ENCODE measurements around the gene COX7B.

The COX7B gene

DNA sequence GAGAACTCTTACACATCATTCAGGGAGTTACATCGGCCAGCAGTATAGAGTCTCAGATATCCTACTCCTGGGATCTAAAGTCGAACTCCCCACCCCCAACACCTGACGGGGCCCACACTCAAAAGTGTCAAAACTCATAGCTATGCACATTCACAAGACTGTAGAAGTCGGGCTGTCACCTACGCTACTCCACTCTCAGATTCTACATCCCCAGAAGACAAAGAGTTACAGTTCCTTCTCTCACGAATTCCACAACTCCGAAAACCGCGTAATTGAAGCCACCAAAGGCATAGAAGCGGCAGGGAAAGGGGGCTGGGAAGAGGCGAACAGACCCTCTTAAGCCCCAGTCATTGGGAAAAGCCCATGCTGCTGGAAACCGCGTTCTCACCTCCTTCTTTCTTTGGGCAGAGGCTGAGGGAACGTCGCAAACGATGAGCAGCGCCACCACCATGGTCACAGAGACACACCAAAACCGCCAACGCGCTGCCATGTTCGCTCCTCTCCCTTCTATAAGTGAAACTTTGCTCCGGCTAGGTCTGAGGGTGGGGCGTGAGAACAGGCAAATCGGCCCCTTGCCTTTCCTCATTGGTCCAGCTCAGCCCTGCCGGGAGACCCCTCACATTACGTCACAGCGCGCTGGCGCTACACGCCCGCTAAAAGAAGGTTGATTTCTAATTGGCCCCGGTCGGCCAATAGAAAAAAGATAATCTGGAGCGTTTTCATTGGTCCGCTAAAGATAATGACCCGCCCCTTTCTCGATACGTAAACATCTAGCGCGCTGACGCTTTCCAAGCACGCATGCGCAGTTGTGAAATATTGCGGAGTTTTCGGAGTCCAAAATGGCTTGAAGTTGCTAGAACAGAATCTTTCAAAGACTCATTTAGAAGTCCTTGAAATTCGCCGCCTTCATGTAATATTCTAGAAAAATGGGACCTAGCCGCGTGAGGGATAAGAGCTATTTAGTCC lies 4.1 kb upstream of the COX7B start, which contains the start of gene MAGT1:
MAGT1 (minus strand) TSS at position 515 of the 966 bp plus-strand sequence; CDS start at position 490, 25 bp downstream.
- TF ChIP-seq FOXP2 (optimal IDR thresholded peaks at IDR 0.05; ENCODE audit: borderline replicate concordance, extremely low read depth, extremely low read length, insufficient read depth) (no peak), TAF1 (IDR thresholded peaks at IDR 0.05; ENCODE audit: borderline replicate concordance, insufficient read depth, low read length) (peak; percentile 89; the same call in 1 of the 2 replicates), POLR2AphosphoS5 (IDR thresholded peaks at IDR 0.05; ENCODE audit: low read depth, low read length) (peak; percentile 84), SIN3A (IDR thresholded peaks at IDR 0.05; ENCODE audit: borderline replicate concordance, insufficient read depth, low read length) (0 out of 2 replicates have a peak, but pooled peaks have one; percentile 4)
- TF ChIP-seq, protein P1, sequence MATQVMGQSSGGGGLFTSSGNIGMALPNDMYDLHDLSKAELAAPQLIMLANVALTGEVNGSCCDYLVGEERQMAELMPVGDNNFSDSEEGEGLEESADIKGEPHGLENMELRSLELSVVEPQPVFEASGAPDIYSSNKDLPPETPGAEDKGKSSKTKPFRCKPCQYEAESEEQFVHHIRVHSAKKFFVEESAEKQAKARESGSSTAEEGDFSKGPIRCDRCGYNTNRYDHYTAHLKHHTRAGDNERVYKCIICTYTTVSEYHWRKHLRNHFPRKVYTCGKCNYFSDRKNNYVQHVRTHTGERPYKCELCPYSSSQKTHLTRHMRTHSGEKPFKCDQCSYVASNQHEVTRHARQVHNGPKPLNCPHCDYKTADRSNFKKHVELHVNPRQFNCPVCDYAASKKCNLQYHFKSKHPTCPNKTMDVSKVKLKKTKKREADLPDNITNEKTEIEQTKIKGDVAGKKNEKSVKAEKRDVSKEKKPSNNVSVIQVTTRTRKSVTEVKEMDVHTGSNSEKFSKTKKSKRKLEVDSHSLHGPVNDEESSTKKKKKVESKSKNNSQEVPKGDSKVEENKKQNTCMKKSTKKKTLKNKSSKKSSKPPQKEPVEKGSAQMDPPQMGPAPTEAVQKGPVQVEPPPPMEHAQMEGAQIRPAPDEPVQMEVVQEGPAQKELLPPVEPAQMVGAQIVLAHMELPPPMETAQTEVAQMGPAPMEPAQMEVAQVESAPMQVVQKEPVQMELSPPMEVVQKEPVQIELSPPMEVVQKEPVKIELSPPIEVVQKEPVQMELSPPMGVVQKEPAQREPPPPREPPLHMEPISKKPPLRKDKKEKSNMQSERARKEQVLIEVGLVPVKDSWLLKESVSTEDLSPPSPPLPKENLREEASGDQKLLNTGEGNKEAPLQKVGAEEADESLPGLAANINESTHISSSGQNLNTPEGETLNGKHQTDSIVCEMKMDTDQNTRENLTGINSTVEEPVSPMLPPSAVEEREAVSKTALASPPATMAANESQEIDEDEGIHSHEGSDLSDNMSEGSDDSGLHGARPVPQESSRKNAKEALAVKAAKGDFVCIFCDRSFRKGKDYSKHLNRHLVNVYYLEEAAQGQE (IDR thresholded peaks at IDR 0.05; ENCODE audit: insufficient read depth in 1 of 2, low read depth in 2 of 2, low read length in 2 of 2): no peak

DNA sequence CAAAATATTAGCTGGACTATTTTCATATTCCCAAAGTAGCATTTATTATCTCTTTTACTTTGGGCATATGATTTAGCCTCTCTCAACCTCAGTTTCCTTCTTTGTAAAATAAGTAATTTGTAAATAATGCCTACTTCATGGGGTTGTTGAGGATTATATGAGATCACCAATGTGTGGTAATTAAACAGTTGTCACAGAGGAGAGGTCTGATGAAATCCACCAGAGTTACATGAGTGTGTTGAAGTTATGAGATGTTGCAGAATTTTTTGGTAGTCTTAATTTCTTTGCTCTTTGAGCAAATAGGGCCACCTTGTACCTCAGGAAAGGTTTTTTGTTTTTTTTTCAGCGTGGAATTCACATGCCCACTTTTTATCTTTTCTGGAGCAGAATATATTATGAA lies 1.4 kb downstream of the COX7B start:
- TF ChIP-seq POLR2AphosphoS5 (IDR thresholded peaks at IDR 0.05; ENCODE audit: low read depth, low read length): no peak
- TF ChIP-seq FOXP2 (optimal IDR thresholded peaks at IDR 0.05; ENCODE audit: borderline replicate concordance, extremely low read depth, extremely low read length, insufficient read depth): no peak
- TF ChIP-seq SIN3A (IDR thresholded peaks at IDR 0.05; ENCODE audit: borderline replicate concordance, insufficient read depth, low read length): no peak
- TF ChIP-seq, protein P1 (IDR thresholded peaks at IDR 0.05; ENCODE audit: insufficient read depth in 1 of 2, low read depth in 2 of 2, low read length in 2 of 2): no peak
- no peak for TF ChIP-seq TAF1 (IDR thresholded peaks at IDR 0.05; ENCODE audit: borderline replicate concordance, insufficient read depth, low read length)

DNA sequence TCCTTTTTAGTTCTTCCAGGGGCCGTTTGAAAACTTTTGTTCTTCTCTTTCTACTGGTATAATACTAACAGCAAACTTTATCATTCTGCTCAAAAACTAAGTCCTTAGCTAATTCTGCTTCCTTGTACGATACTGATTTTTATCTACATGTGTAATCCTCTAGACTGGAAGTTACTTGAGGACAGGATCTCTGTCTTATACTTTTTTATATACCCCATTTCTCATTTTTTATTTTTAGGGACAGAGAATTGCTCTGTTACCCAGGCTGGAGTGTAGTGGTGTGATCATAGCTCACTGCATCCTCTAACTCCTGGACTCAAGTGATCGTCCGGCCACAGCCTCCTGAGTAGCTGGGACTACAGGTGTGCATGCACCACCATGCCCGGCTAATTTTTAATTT lies 2.2 kb downstream of the COX7B start:
- no peak for TF ChIP-seq FOXP2 (optimal IDR thresholded peaks at IDR 0.05; ENCODE audit: borderline replicate concordance, extremely low read depth, extremely low read length, insufficient read depth)

DNA sequence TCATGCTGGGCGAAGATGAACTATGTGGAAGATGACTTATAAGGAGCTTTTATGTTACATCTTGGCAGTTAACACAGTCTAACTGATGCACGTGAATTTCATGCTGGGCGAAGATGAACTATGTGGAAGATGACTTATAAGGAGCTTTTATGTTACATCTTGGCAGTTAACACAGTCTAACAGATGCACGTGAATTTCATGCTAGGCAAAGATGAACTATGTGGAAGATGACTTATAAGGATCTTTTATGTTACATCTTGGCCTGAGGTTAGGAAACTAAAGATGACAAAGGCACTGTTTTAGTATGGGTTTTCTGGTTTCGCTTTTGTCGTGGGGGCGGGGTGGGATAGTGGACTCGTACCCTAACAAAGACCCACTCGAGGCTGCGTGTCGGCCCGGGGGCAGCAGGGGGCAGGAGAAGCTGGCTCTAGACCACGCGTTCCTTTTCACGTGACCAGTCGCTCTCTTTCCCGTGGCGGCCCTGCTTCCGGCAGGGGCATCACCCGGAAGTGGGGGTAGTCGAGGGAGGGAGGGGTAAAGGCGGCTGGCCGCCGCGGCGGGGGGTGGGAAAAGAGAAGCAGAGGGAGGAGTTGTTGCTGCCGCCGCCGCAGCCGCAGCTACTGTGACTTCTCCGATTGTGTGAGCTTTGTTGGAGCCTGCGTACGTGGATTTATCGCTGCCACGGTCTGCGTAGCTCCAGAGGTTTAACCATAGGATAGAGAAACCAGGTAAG lies 11.0 kb downstream of the COX7B start, which contains the start of gene ATP7A:
ATP7A (plus strand) TSS at position 586 of the 733 bp plus-strand sequence. CDS start 60,949 bp downstream, outside the sequence.
- TF ChIP-seq TAF1 (IDR thresholded peaks at IDR 0.05; ENCODE audit: borderline replicate concordance, insufficient read depth, low read length) (no peak), FOXP2 (optimal IDR thresholded peaks at IDR 0.05; ENCODE audit: borderline replicate concordance, extremely low read depth, extremely low read length, insufficient read depth) (peak; percentile 63)

DNA sequence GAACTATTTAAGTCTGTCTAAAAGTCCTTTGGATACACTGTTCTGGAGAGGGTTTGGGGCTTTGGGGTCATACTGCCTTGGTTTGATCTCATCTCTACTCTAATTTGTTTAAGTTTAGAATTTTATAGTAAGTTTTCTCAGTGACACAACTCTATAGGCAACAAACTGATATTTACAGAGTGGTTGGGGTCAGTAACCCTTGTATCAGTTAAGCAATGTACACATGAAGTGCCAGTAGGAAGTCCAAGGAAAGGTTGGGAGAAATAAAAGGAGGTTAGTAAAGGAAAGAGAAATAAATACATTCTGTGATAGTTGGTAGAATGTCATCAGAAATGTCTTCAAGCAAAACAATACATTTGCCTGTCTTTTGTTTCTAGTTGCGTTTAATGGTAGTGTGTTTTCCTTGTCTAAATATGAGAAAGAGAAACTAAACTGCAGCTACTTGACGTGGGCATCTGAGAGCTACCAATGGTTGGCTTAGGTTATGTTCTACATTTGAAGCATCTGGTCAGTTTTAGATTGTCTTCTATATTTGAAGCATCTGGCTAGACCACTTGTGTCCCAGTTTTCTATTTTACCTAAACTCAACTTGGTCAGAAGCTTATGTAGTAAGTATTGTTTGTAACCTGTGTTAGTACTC lies 18.1 kb downstream of the COX7B start:
- TF ChIP-seq POLR2AphosphoS5 (IDR thresholded peaks at IDR 0.05; ENCODE audit: low read depth, low read length) (no peak), SIN3A (IDR thresholded peaks at IDR 0.05; ENCODE audit: borderline replicate concordance, insufficient read depth, low read length) (no peak), FOXP2 (optimal IDR thresholded peaks at IDR 0.05; ENCODE audit: borderline replicate concordance, extremely low read depth, extremely low read length, insufficient read depth) (no peak), TAF1 (IDR thresholded peaks at IDR 0.05; ENCODE audit: borderline replicate concordance, insufficient read depth, low read length) (no peak)
- TF ChIP-seq, protein P1 (IDR thresholded peaks at IDR 0.05; ENCODE audit: insufficient read depth in 1 of 2, low read depth in 2 of 2, low read length in 2 of 2): no peak

Data from PFSK-1 (cell line).